Esophagus muscularis mucosa (tissue), 3 donors: ENCODE data around the gene SLC38A9.

Source experiments
- CTCF ChIP-seq, 3 experiments: fragments of 200-600 bp in 2 of 3; fragments of 450-650 bp in 1 of 3; sonication (generic) in 2 of 3; IDR thresholded peaks; one replicate each; pipeline ENCODE4 v1.5.1; 2017 to 2019; ENCODE audit warnings: antibody characterized with exemption in 3 of 3, mild to moderate bottlenecking in 2 of 3, moderate library complexity in 1 of 3
- EP300 ChIP-seq: sonication (generic); formaldehyde crosslinking; IDR thresholded peaks from one replicate; pipeline ENCODE4 v1.6.1; 2017; ENCODE audit warnings: antibody characterized with exemption

- TF ChIP-seq CTCF (IDR thresholded peaks at IDR 0.05): no peak
- no peak for TF ChIP-seq EP300
Observed at GRCh38 chr5:55638455-55638854, 73.7 kb downstream of the SLC38A9 start.
